AG09309 (cell line): Measurements from ENCODE around the gene FHOD1.

ENCODE experiments used
- DNase-seq: peaks from one replicate; pipeline ENCODE4 v3.0.0-alpha.2; 2010; ENCODE audit warnings: low read depth
- H3K4me3 ChIP-seq: 2 replicates; pipeline ENCODE4 v1.5.1; 2011; ENCODE audit warnings: mild to moderate bottlenecking, low read depth, low read length, moderate library complexity; ENCODE audit not compliant: control insufficient read depth
- TF ChIP-seq, protein P1 (sequence below): IDR thresholded peaks from 2 replicates; pipeline ENCODE4 v1.5.1; 2011; ENCODE audit warnings: mild to moderate bottlenecking, low read depth, low read length, inconsistent platforms; ENCODE audit not compliant: insufficient read depth, control insufficient read depth; ENCODE audit errors: missing control alignments

FHOD1 gene

DNA sequence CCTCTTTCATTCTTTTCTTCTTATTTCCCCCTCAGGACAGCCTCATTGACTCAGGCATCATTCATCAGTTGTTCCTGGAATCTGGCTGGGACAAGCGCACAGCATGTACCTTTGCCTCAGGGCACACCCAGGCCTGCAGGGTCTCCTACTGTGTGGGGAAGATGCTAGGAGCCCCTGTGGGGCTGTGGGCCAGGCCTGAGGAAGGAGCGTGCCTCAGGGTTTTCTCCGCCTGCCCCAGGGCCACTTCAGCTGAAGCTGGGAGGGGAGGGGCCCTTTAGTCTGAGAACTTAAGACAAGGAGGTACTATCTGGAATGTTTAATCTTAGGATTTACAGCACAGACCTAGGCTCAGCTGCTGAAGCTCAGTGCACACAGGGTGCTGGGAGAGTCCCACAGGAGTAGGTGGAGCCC, 40.4 kb downstream of the FHOD1 start:
- TF ChIP-seq, protein P1, sequence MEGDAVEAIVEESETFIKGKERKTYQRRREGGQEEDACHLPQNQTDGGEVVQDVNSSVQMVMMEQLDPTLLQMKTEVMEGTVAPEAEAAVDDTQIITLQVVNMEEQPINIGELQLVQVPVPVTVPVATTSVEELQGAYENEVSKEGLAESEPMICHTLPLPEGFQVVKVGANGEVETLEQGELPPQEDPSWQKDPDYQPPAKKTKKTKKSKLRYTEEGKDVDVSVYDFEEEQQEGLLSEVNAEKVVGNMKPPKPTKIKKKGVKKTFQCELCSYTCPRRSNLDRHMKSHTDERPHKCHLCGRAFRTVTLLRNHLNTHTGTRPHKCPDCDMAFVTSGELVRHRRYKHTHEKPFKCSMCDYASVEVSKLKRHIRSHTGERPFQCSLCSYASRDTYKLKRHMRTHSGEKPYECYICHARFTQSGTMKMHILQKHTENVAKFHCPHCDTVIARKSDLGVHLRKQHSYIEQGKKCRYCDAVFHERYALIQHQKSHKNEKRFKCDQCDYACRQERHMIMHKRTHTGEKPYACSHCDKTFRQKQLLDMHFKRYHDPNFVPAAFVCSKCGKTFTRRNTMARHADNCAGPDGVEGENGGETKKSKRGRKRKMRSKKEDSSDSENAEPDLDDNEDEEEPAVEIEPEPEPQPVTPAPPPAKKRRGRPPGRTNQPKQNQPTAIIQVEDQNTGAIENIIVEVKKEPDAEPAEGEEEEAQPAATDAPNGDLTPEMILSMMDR: no peak

DNA sequence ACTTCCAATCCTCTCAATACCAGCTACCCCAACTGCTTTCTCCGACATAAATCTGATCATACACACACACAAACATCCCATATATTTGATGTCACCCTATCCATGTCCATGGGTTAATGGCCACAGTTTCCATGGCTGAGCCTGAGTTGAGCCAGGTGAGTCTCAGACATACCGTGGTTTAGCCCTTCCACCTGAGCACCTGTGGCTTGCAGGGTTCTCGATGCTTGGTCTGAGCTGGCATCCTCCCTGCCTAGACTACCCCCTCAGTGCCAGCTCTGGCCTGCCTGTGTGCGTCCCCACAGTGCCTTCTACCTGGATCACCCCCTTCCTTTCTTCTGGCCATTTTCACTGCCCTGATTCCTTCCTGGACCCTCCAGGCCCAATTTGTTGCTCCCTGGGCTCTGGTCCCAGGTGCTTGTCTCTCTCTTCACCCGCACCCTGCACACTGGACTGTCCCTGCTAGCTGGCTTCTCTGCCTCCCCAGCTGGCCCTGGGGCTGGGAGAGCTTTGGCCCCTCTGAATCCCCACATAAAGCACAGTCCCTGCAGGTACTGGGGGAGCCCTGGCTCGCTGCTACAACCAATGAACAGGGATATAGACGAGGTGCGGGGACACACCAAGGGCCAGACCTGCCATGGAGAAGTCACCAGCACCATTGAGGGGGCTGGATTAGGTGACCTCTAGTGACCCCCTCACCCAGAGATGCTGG, 41.0 kb downstream of the FHOD1 start:
- H3K4me3 ChIP-seq: no peak overlapping the region
- DNase-seq: no peak
- TF ChIP-seq, protein P1: no peak

More for the DNA sequence above, 40.4 kb downstream of the FHOD1 start:
- no peak for DNase-seq
- no peak overlapping the region for H3K4me3 ChIP-seq

DNA sequence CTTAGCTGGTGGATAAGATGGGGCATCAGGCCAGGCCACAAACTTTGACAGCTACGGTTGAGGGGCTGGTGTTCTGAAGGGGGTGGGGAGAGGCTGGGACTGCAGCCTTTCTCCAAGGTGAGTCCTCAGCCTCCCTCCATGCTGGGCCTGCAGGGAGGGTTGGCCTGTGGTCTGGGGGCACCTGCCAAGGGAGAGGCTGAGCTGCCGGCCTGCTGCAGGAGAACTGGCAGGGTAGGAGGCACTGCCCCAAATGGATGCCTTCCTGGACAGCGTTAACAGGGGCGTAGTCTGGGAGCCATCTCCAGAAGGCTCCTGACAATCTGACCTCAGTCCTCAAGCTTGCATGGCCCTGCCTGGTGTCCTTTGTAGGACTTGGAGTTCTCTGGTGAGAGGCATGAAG, 43.2 kb downstream of the FHOD1 start:
- H3K4me3 ChIP-seq: no peak overlapping the region
- TF ChIP-seq, protein P1: no peak
- no peak for DNase-seq

DNA sequence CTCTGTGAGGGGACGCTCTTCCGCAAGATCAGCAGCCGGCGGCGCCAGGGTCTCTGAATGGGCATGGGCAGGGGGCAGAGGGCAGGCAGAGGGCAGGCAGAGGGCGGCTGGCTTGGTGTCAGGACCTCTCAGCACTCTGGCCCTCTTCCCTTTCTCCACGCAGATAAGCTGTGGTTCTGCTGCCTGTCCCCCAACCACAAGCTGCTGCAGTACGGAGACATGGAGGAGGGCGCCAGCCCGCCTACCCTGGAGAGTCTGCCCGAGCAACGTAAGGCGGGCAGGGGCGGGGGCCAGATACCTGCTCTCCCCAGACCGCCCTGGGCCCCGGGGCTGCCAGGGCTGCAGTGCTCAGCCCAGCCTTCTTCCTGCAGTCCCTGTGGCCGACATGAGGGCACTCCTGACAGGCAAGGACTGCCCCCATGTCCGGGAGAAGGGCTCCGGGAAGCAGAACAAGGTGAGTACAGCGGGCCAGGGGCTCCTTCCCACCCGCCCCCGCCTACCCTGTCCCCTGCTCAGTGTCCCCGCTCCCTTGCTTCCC, 44.3 kb downstream of the FHOD1 start:
- no peak for DNase-seq
- TF ChIP-seq, protein P1: no peak
- H3K4me3 ChIP-seq: no peak overlapping the region

DNA sequence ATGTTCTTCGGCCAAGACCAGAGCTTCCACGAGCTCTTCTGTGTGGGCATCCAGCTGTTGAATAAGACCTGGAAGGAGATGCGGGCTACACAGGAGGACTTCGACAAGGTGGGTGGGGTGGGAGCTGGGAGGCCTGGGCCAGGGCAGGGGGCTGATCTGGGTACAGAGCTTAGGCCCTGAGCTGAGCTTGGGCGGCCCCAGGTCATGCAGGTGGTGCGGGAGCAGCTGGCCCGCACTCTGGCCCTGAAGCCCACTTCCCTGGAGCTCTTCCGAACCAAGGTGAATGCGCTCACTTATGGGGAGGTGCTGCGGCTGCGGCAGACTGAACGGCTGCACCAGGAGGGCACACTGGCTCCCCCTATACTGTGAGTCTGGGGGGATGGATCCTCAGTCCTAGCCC, 44.9 kb downstream of the FHOD1 start:
- no peak for DNase-seq
- no peak overlapping the region for H3K4me3 ChIP-seq
- TF ChIP-seq, protein P1: no peak

DNA sequence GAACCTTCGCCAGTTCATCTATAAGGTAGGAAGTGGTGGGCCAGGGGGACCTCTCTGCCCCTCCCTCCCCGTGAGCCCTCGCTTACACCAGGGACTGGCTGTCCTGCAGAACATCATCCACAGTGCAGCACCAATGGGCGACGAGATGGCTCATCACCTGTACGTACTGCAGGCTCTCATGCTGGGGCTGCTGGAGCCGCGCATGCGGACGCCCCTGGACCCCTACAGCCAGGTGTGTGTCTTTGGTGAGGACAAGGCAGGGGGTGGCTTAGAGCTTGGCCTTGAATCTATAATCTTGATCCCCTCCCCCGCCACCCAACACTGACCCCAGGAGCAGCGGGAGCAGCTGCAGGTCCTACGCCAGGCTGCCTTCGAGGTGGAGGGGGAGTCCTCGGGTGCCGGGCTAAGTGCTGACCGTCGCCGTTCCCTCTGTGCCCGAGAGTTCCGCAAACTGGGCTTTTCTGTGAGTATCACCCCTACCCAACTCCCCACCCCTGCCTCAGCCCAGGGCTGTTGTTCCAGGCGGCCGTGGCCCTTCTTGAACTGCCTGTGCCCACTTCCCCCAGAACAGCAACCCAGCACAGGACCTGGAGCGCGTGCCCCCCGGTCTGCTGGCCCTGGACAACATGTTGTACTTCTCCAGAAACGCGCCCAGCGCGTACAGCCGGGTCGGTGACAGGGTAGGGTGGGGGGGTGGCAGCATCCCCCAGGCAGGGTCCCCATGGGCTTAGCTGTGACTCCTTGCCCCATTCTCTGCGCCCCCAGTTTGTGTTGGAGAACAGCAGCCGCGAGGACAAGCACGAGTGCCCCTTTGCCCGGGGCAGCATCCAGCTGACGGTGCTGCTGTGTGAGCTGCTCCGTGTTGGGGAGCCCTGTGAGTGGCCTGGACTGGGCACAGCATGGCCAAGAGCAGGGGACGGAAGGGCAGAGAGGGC, 45.6 kb downstream of the FHOD1 start:
- TF ChIP-seq, protein P1: no peak
- H3K4me3 ChIP-seq: no peak overlapping the region
- no peak for DNase-seq
